Endothelial cell of umbilical vein (primary cell): ENCODE measurements around the gene MAP6D1.
"Not testable (repeated sequence)": the region's sequence is repeated elsewhere in the genome, so short reads cannot be mapped to it uniquely, and the experiment has no call there.

Experiments used
- EZH2 ChIP-seq: IDR thresholded peaks from 2 replicates; pipeline ENCODE4 v1.6.1; 2012; ENCODE audit warnings: borderline replicate concordance, low read depth, mild to moderate bottlenecking, moderate library complexity, low read length, inconsistent platforms; ENCODE audit not compliant: severe bottlenecking
- FOS ChIP-seq: IDR thresholded peaks from 2 replicates; pipeline ENCODE4 v1.6.1; 2011; ENCODE audit warnings: mild to moderate bottlenecking, low read length, moderate library complexity, borderline replicate concordance; ENCODE audit not compliant: insufficient read depth
- MYC ChIP-seq: IDR thresholded peaks from one replicate; pipeline ENCODE4 v1.6.1; 2011; ENCODE audit warnings: mild to moderate bottlenecking, low read depth, low read length
- POLR2A ChIP-seq: IDR thresholded peaks from 2 replicates; pipeline ENCODE4 v1.6.1; 2012; ENCODE audit warnings: low read depth, mild to moderate bottlenecking, control low read depth, low read length
- POLR2AphosphoS5 ChIP-seq: IDR thresholded peaks from 2 replicates; pipeline ENCODE4 v1.6.1; 2012; ENCODE audit warnings: low read depth, mild to moderate bottlenecking, control low read depth, low read length, moderate library complexity; ENCODE audit not compliant: insufficient read depth
- TF ChIP-seq, protein P1 (sequence below), 2 donors: IDR thresholded peaks; 1 replicate in 1 of 2; 2 replicates in 1 of 2; pipeline ENCODE4 v1.5.1; 2011; ENCODE audit warnings: low read length in 2 of 2, mild to moderate bottlenecking in 2 of 2, moderate library complexity in 2 of 2, control low read depth in 1 of 2, inconsistent platforms in 1 of 2, low read depth in 1 of 2; ENCODE audit not compliant: insufficient read depth in 1 of 2; ENCODE audit errors: extremely low read depth in 1 of 2

DNA sequence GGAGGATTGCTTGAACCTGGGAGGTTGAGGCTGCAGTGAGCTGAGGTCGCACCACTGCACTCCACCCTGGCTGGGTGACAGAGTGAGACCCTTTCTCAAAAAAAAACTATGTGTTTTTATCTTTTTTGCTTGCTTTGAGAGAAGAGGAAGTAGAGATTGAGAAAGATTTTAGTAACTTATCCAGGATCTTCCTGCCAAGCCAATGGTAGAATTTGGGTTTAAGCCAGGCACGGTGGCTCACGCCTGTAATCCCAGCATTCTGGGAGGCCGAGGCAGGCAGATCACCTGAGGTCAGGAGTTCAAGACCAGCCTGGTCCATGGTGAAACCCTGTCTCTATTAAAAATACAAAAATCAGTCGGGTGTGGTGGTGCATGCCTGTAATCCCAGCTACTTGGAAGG lies 48.9 kb downstream of the MAP6D1 start:
- not testable (repeated sequence) for TF ChIP-seq POLR2AphosphoS5, EZH2, POLR2A, FOS, MYC
- TF ChIP-seq, protein P1, sequence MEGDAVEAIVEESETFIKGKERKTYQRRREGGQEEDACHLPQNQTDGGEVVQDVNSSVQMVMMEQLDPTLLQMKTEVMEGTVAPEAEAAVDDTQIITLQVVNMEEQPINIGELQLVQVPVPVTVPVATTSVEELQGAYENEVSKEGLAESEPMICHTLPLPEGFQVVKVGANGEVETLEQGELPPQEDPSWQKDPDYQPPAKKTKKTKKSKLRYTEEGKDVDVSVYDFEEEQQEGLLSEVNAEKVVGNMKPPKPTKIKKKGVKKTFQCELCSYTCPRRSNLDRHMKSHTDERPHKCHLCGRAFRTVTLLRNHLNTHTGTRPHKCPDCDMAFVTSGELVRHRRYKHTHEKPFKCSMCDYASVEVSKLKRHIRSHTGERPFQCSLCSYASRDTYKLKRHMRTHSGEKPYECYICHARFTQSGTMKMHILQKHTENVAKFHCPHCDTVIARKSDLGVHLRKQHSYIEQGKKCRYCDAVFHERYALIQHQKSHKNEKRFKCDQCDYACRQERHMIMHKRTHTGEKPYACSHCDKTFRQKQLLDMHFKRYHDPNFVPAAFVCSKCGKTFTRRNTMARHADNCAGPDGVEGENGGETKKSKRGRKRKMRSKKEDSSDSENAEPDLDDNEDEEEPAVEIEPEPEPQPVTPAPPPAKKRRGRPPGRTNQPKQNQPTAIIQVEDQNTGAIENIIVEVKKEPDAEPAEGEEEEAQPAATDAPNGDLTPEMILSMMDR (IDR thresholded peaks at IDR 0.05; ENCODE audit: extremely low read depth in 1 of 2, insufficient read depth in 1 of 2, low read depth in 1 of 2, low read length in 2 of 2) = not testable (repeated sequence)
